H1 (cell line): ENCODE data around the gene KRTAP12-4. TPM values are rescaled to one million over a fixed set of nuclear protein-coding genes. Genes with fewer than 3 reads are reported as not detected.
A peak's percentile ranks its signal among the peaks of the same experiment; 100 is the strongest.

Experiments
- CTCF ChIA-PET: fragments of 300-600 bp; sonication (Branson Sonifier 250); formaldehyde crosslinking; loops from one replicate; lab custom pipeline; 2021; ENCODE audit not compliant: partially characterized antibody; lab: Charles Lee
- POLR2A ChIA-PET: fragments of 300-600 bp; sonication (Branson Sonifier 250); formaldehyde crosslinking; loops from one replicate; lab custom pipeline; 2021; ENCODE audit warnings: inconsistent platforms; ENCODE audit not compliant: partially characterized antibody; lab: Charles Lee
- DNase-seq, 2 experiments: peaks; one replicate each; pipeline versions ENCODE4 v3.0.0 to v3.0.0-alpha.2; 2010 to 2022; ENCODE audit warnings: low spot score in 2 of 2, low read depth in 1 of 2, mixed read lengths in 1 of 2
- FAIRE-seq: peaks from 2 replicates; lab custom pipeline; 2011; peaks lifted over from hg19 to GRCh38; lab: Jason Lieb, UNC
- H2AFZ ChIP-seq: 2 replicates; pipeline ENCODE4 v1.8.1; 2012; ENCODE audit warnings: low read length, inconsistent platforms
- H2AK5ac ChIP-seq: 2 replicates; pipeline ENCODE4 v1.6.1; 2013; ENCODE audit warnings: low read depth, low read length
- H2BK120ac ChIP-seq: replicated peaks from 2 replicates; pipeline ENCODE3; 2013; ENCODE audit warnings: low read depth, low read length, inconsistent platforms
- H2BK12ac ChIP-seq: 2 replicates; pipeline ENCODE4 v1.6.1; 2013; ENCODE audit warnings: low read depth, low read length
- H2BK15ac ChIP-seq: 2 replicates; pipeline ENCODE4 v1.6.1; 2013; ENCODE audit warnings: low read length
- H2BK20ac ChIP-seq: 2 replicates; pipeline ENCODE4 v1.6.1; 2013; ENCODE audit warnings: low read length
- H2BK5ac ChIP-seq: 2 replicates; pipeline ENCODE4 v1.6.1; 2013; ENCODE audit warnings: low read depth, low read length
- H3K14ac ChIP-seq: 2 replicates; pipeline ENCODE4 v1.6.1; 2013; ENCODE audit warnings: inconsistent platforms; ENCODE audit not compliant: insufficient read length
- H3K18ac ChIP-seq: 2 replicates; pipeline ENCODE4 v1.6.1; 2013; ENCODE audit warnings: low read length; ENCODE audit errors: extremely low read depth
- H3K23ac ChIP-seq: 2 replicates; pipeline ENCODE4 v1.6.1; 2013; ENCODE audit warnings: inconsistent platforms; ENCODE audit not compliant: insufficient read length
- H3K23me2 ChIP-seq: 2 replicates; pipeline ENCODE4 v1.6.1; 2013; ENCODE audit warnings: low read depth, low read length
- H3K27ac ChIP-seq: 2 replicates; pipeline ENCODE4 v1.6.1; 2011; ENCODE audit warnings: low read depth, low read length, inconsistent platforms
- H3K27me3 ChIP-seq, 4 experiments: replicated peaks in 1 of 4; 1 replicate in 1 of 4; 2 replicates in 3 of 4; pipeline versions ENCODE4 v1.6.1 to v1.8.1; 2011 to 2013; ENCODE audit warnings: low read length in 3 of 4, mild to moderate bottlenecking in 3 of 4, inconsistent platforms in 2 of 4, mixed read lengths in 2 of 4, moderate library complexity in 1 of 4; ENCODE audit not compliant: control insufficient read depth in 3 of 4, insufficient read depth in 3 of 4; ENCODE audit errors: extremely low read depth in 1 of 4
- H3K36me3 ChIP-seq, 4 experiments: 2 replicates each; pipeline versions ENCODE4 v1.6.1 to v1.8.1; 2011 to 2013; ENCODE audit warnings: mild to moderate bottlenecking in 4 of 4, low read length in 3 of 4, moderate library complexity in 2 of 4, control low read depth in 1 of 4, inconsistent platforms in 1 of 4; ENCODE audit not compliant: insufficient read depth in 4 of 4, control insufficient read depth in 2 of 4
- H3K4ac ChIP-seq: replicated peaks from 2 replicates; pipeline ENCODE3; 2013; ENCODE audit warnings: low read length, low read depth, mixed read lengths, inconsistent platforms; ENCODE audit not compliant: insufficient read length
- H3K4me1 ChIP-seq, 4 experiments: replicated peaks in 1 of 4; 1 replicate in 1 of 4; 2 replicates in 3 of 4; pipeline versions ENCODE4 v1.6.1 to v1.8.1; 2011 to 2013; ENCODE audit warnings: low read length in 3 of 4, inconsistent platforms in 2 of 4, mixed read lengths in 1 of 4; ENCODE audit not compliant: insufficient read depth in 4 of 4, control insufficient read depth in 3 of 4
- H3K4me2 ChIP-seq, 2 experiments: 2 replicates each; pipeline versions ENCODE4 v1.6.1 to v1.8.1; 2011 to 2013; ENCODE audit warnings: low read depth in 2 of 2, low read length in 2 of 2, control low read depth in 1 of 2, inconsistent platforms in 1 of 2, mild to moderate bottlenecking in 1 of 2; ENCODE audit not compliant: insufficient read depth in 1 of 2
- H3K4me3 ChIP-seq, 4 experiments: fragments of 200-600, 300-600 bp in 1 of 4; sonication (generic), shearing (Covaris generic), sonication (Bioruptor Twin) in 1 of 4; 2 replicates each; pipeline versions ENCODE4 v1.5.1 to v1.8.1; 2011 to 2016; ENCODE audit warnings: low read length in 4 of 4, low read depth in 3 of 4, control low read depth in 2 of 4, inconsistent platforms in 2 of 4, mild to moderate bottlenecking in 2 of 4, mixed read lengths in 1 of 4, moderate library complexity in 1 of 4; ENCODE audit not compliant: insufficient read depth in 2 of 4; ENCODE audit errors: extremely low read depth in 1 of 4
- H3K56ac ChIP-seq: replicated peaks from 2 replicates; pipeline ENCODE3; 2013; ENCODE audit warnings: low read depth, mild to moderate bottlenecking, mixed read lengths, low read length, inconsistent platforms; ENCODE audit not compliant: insufficient read length
- H3K79me1 ChIP-seq: 2 replicates; pipeline ENCODE4 v1.6.1; 2013; ENCODE audit warnings: low read depth, low read length, control low read depth
- H3K79me2 ChIP-seq, 2 experiments: 2 replicates each; pipeline versions ENCODE4 v1.6.1 to v1.8.1; 2012 to 2013; ENCODE audit warnings: low read length in 2 of 2, mild to moderate bottlenecking in 2 of 2, inconsistent platforms in 1 of 2; ENCODE audit not compliant: insufficient read depth in 2 of 2, control insufficient read depth in 1 of 2
- H3K9ac ChIP-seq, 4 experiments: replicated peaks in 1 of 4; 1 replicate in 1 of 4; 2 replicates in 3 of 4; pipeline versions ENCODE4 v1.6.1 to v1.8.1; 2011 to 2013; ENCODE audit warnings: low read depth in 3 of 4, low read length in 3 of 4, control low read depth in 2 of 4, mild to moderate bottlenecking in 2 of 4, moderate library complexity in 2 of 4, inconsistent platforms in 1 of 4; ENCODE audit errors: extremely low read depth in 1 of 4
- H3K9me3 ChIP-seq, 2 experiments: 2 replicates each; pipeline versions ENCODE4 v1.6.1 to v1.8.1; 2012 to 2013; ENCODE audit warnings: mild to moderate bottlenecking in 2 of 2, moderate library complexity in 2 of 2, control low read depth in 1 of 2, inconsistent platforms in 1 of 2, low read depth in 1 of 2, low read length in 1 of 2, mixed read lengths in 1 of 2; ENCODE audit not compliant: insufficient read depth in 2 of 2
- H4K20me1 ChIP-seq, 2 experiments: replicated peaks in 1 of 2; 2 replicates each; pipeline versions ENCODE3 to v1.8.1; 2011 to 2013; ENCODE audit warnings: inconsistent platforms in 2 of 2, low read length in 2 of 2, mild to moderate bottlenecking in 1 of 2; ENCODE audit not compliant: insufficient read depth in 2 of 2, control insufficient read depth in 1 of 2
- H4K5ac ChIP-seq: 2 replicates; pipeline ENCODE4 v1.6.1; 2013; ENCODE audit warnings: low read length, low read depth, mixed read lengths, inconsistent platforms; ENCODE audit not compliant: insufficient read length
- H4K8ac ChIP-seq: 2 replicates; pipeline ENCODE4 v1.8.0; 2013; ENCODE audit warnings: mild to moderate bottlenecking, moderate library complexity, low read length, inconsistent platforms; ENCODE audit not compliant: insufficient read depth; ENCODE audit errors: extremely low read depth
- H4K91ac ChIP-seq: replicated peaks from 2 replicates; pipeline ENCODE3; 2013; ENCODE audit warnings: low read length, mixed read lengths, inconsistent platforms; ENCODE audit not compliant: insufficient read length
- CBX8 ChIP-seq: fragments of 300-800, 300-1000 bp; sonication (generic); IDR thresholded peaks from 2 replicates; pipeline ENCODE4 v1.7.1; 2016; ENCODE audit warnings: low read depth, low read length, borderline replicate concordance
- EP300 ChIP-seq, 2 experiments: IDR thresholded peaks; 1 replicate in 1 of 2; 2 replicates in 1 of 2; pipeline ENCODE4 v1.6.1; 2011 to 2012; ENCODE audit warnings: low read depth in 2 of 2, low read length in 2 of 2, mild to moderate bottlenecking in 2 of 2, borderline replicate concordance in 1 of 2, inconsistent platforms in 1 of 2, moderate library complexity in 1 of 2
- GTF2F1 ChIP-seq: IDR thresholded peaks from 2 replicates; pipeline ENCODE4 v1.6.1; 2012; ENCODE audit warnings: low read depth, low read length, improper control_type of control experiment, borderline replicate concordance
- NANOG ChIP-seq: IDR thresholded peaks from 2 replicates; pipeline ENCODE4 v1.6.1; 2011; ENCODE audit warnings: low read length, low read depth, mild to moderate bottlenecking, inconsistent platforms; ENCODE audit not compliant: insufficient read depth, poor library complexity, severe bottlenecking
- WGBS, 2 experiments: shearing (Covaris generic) in 1 of 2; methylation state at CpG; one replicate each; pipeline versions ENCODE4 v1.1.6 to v1.1.7; 2013 to 2015; ENCODE audit warnings: low lambda C conversion rate in 2 of 2, mixed read lengths in 2 of 2, inconsistent platforms in 1 of 2, low coverage in 1 of 2, missing lambda C conversion rate in 1 of 2; ENCODE audit not compliant: insufficient replicate concordance in 2 of 2, insufficient coverage in 1 of 2, insufficient read length in 1 of 2; ENCODE audit errors: extremely low coverage in 1 of 2, missing lambda C conversion rate in 1 of 2; 5-methylcytosine and 5-hydroxymethylcytosine counted together
- polyA plus RNA-seq, 7 experiments: library from polyadenylated mRNA; depleted of rRNA in 3 of 7; stranded (reverse) in 5 of 7; unstranded in 2 of 7; fragments of >200 nt in 5 of 7; fragments of 200-250 nt in 2 of 7; gene quantifications; 1 replicate in 5 of 7; 2 replicates in 1 of 7; 4 replicates in 1 of 7; pipeline versions ENCODE4 v1.2.1 to v1.2.3, GENCODE V29; 2011 to 2013; ENCODE audit warnings: missing spikeins in 2 of 7, mixed read lengths in 2 of 7
- total RNA-seq: library from RNA; stranded (reverse); fragmentation: NEBNext Ultra II Directional; extraction: Animal tissue kit (Norgen Biotek cat#: 25700); gene quantifications from 2 replicates; pipeline ENCODE4 v1.2.1, GENCODE V29; 2021

Gene KRTAP12-4
- total and polyA plus RNA-seq, 2 of the 8 experiments (the other 6 are each of a cell fraction or from before 2014, with no cell fraction given) = not detected

DNA sequence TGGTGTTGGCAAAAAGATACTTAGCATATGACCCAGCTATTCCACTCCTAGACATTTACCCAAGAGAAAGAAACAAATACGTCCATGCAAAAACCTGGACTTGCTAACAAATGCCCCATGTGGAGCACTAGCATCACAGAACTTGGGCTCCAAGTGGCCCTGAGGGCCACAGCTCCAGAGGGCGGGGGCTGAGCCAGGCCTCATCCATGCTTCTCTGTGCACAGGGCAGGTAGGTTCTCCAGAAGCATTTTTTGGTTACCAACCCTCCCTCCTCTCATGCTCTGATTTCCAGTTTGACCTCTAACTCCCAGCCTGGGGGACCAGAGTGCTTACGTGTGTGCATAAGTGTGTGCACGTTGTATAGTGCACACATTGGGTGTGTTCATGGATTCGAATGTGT lies 10.2 kb upstream of the KRTAP12-4 start:
- Histone ChIP-seq H3K18ac (no peak overlapping the region), H3K4ac (peak overlapping the region; percentile 44), H3K23ac (no peak overlapping the region), H3K9ac (no peak overlapping the region), H2AFZ (no peak overlapping the region), H2BK15ac (no peak overlapping the region), H2BK20ac (no peak overlapping the region), H3K14ac (no peak overlapping the region), H3K27ac (no peak overlapping the region), H4K20me1 (no peaks in the 10 kb centered on the region), H3K36me3 (no peaks in the 10 kb centered on the region), H4K91ac (no peak overlapping the region), H2BK12ac (no peak overlapping the region), H4K8ac (no peak overlapping the region), H3K27me3 (no peaks in the 10 kb centered on the region), H3K9me3 (peaks cover 4% of the 10 kb centered on the region in 2 experiments; a peak in 2 of 4 replicates), H3K4me1 (peaks cover 0 to 8% (median 0%) of the 10 kb centered on the region in 4 experiments; a peak in 2 of 7 replicates), H3K79me1 (no peaks in the 10 kb centered on the region), H3K79me2 (no peaks in the 10 kb centered on the region; a peak in 1 of 4 replicates), H2BK120ac (no peak overlapping the region), H3K56ac (no peak overlapping the region), H3K23me2 (no peaks in the 10 kb centered on the region), H4K5ac (no peak overlapping the region), H2AK5ac (no peak overlapping the region), H3K4me2 (no peak overlapping the region), H3K4me3 (no peak overlapping the region), H2BK5ac (no peak overlapping the region)
- WGBS, 2 experiments = 91% methylated on average over 5 of the region's 5 CpGs; no CpG with 5 or more reads in 1 of the 2 experiments
- ChIA-PET POLR2A (interaction anchor here (1.5 kb wide), 1 partner anchor 8 kb away, joined by 4 read pairs; no protein-coding TSS in a partner anchor), CTCF (interaction anchor here (0.9 kb wide), 1 partner anchor 14 kb away, joined by 3 read pairs; no protein-coding TSS in a partner anchor)
- DNase-seq (no peak), FAIRE-seq (no peak)
- no peak for TF ChIP-seq NANOG
- TF ChIP-seq CBX8 = no peak
- TF ChIP-seq GTF2F1 = no peak
- TF ChIP-seq EP300 (IDR thresholded peaks at IDR 0.05; ENCODE audit: borderline replicate concordance in 1 of 2, low read depth in 2 of 2, low read length in 2 of 2) = no peak
